HepG2 (cell line): ENCODE results near the gene KXD1. TPM values are rescaled to one million over a fixed set of nuclear protein-coding genes. Genes with fewer than 3 reads are reported as not detected.
A peak's percentile ranks its signal among the peaks of the same experiment; 100 is the strongest.

Experiments
- ARHGAP35 ChIP-seq: sonication (generic); formaldehyde crosslinking; IDR thresholded peaks from 2 replicates; pipeline ENCODE4 v1.9.0; 2022; ENCODE audit warnings: mild to moderate bottlenecking, inconsistent platforms, moderate library complexity, missing genetic modification reagents, borderline replicate concordance
- ARID4A ChIP-seq: sonication (generic); formaldehyde crosslinking; IDR thresholded peaks from 2 replicates; pipeline ENCODE4 v1.5.0; 2020; ENCODE audit warnings: mild to moderate bottlenecking, missing genetic modification reagents, borderline replicate concordance
- ARNT2 ChIP-seq: sonication (generic); formaldehyde crosslinking; IDR thresholded peaks from 2 replicates; pipeline ENCODE4 v1.8.0; 2022; ENCODE audit warnings: mild to moderate bottlenecking, low read depth, missing genetic modification reagents, moderate library complexity
- BCL3 ChIP-seq: sonication (generic); formaldehyde crosslinking; IDR thresholded peaks from 2 replicates; pipeline ENCODE4 v1.5.1; 2020; ENCODE audit warnings: mild to moderate bottlenecking, missing genetic modification reagents, moderate library complexity
- HIVEP1 ChIP-seq: sonication (generic); formaldehyde crosslinking; IDR thresholded peaks from 2 replicates; pipeline ENCODE4 v1.4.0; 2020; ENCODE audit warnings: mild to moderate bottlenecking, missing genetic modification reagents
- HNRNPUL1 ChIP-seq: fragments of 200-400 bp; formaldehyde crosslinking; IDR thresholded peaks from 2 replicates; pipeline ENCODE4 v1.6.1; 2017; ENCODE audit warnings: low read depth, mild to moderate bottlenecking, low read length, moderate library complexity
- MED13 ChIP-seq: sonication (generic); formaldehyde crosslinking; IDR thresholded peaks from 2 replicates; pipeline ENCODE4 v1.5.0; 2020; ENCODE audit warnings: missing genetic modification reagents
- MXD1 ChIP-seq: sonication (generic); formaldehyde crosslinking; IDR thresholded peaks from 2 replicates; pipeline ENCODE4 v1.4.0; 2020; ENCODE audit warnings: mild to moderate bottlenecking, missing genetic modification reagents
- NFKBIZ ChIP-seq: IDR thresholded peaks from 2 replicates; pipeline ENCODE4 v1.6.1; 2018; ENCODE audit warnings: missing genetic modification reagents, missing compliant biosample characterization
- RARA ChIP-seq: IDR thresholded peaks from 2 replicates; pipeline ENCODE4 v1.6.1; 2016; ENCODE audit warnings: missing genetic modification reagents, missing compliant biosample characterization
- RBAK ChIP-seq: sonication (generic); formaldehyde crosslinking; IDR thresholded peaks from 2 replicates; pipeline ENCODE4 v1.5.1; 2020; ENCODE audit warnings: mild to moderate bottlenecking, missing genetic modification reagents
- SCMH1 ChIP-seq: sonication (generic); formaldehyde crosslinking; IDR thresholded peaks from 2 replicates; pipeline ENCODE4 v1.9.0; 2021; ENCODE audit warnings: missing genetic modification reagents, mild to moderate bottlenecking, borderline replicate concordance
- SIN3B ChIP-seq: fragments of 150-350 bp; IDR thresholded peaks from 2 replicates; pipeline ENCODE4 v1.6.1; 2014; ENCODE audit warnings: low read length
- SIX4 ChIP-seq: sonication (generic); formaldehyde crosslinking; IDR thresholded peaks from 2 replicates; pipeline ENCODE4 v1.4.0; 2020; ENCODE audit warnings: missing genetic modification reagents
- SNRNP70 ChIP-seq: fragments of 200-400 bp; formaldehyde crosslinking; IDR thresholded peaks from 2 replicates; pipeline ENCODE4 v1.6.1; 2017; ENCODE audit warnings: mild to moderate bottlenecking, low read depth, low read length, moderate library complexity
- SYNCRIP ChIP-seq: fragments of 200-400 bp; formaldehyde crosslinking; IDR thresholded peaks from 2 replicates; pipeline ENCODE4 v1.6.1; 2018; ENCODE audit warnings: mild to moderate bottlenecking, low read depth, low read length; ENCODE audit not compliant: insufficient read depth
- TCF12 ChIP-seq, 2 experiments: fragments of 450-650 bp in 1 of 2; sonication (generic) in 1 of 2; formaldehyde crosslinking in 1 of 2; IDR thresholded peaks; 2 replicates each; pipeline versions ENCODE4 v1.6.1 to v1.8.0; 2017 to 2022; ENCODE audit warnings: antibody characterized with exemption in 1 of 2, mild to moderate bottlenecking in 1 of 2, missing genetic modification reagents in 1 of 2, moderate library complexity in 1 of 2
- ZBTB7B ChIP-seq: sonication (generic); formaldehyde crosslinking; IDR thresholded peaks from 2 replicates; pipeline ENCODE4 v1.4.0; 2020; ENCODE audit warnings: missing genetic modification reagents
- ZC3H13 ChIP-seq: sonication (generic); formaldehyde crosslinking; IDR thresholded peaks from 2 replicates; pipeline ENCODE4 v1.8.1; 2023; ENCODE audit warnings: mild to moderate bottlenecking, missing genetic modification reagents, moderate library complexity
- ZKSCAN8 ChIP-seq: IDR thresholded peaks from 2 replicates; pipeline ENCODE4 v1.6.1; 2016; ENCODE audit warnings: borderline replicate concordance, missing genetic modification reagents, missing compliant biosample characterization
- ZNF160 ChIP-seq: sonication (generic); formaldehyde crosslinking; IDR thresholded peaks from 2 replicates; pipeline ENCODE4 v1.8.0; 2022; ENCODE audit warnings: mild to moderate bottlenecking, inconsistent platforms, missing genetic modification reagents
- ZNF230 ChIP-seq: sonication (generic); formaldehyde crosslinking; IDR thresholded peaks from 2 replicates; pipeline ENCODE4 v1.4.0; 2020; ENCODE audit warnings: mild to moderate bottlenecking, missing genetic modification reagents
- ZNF564 ChIP-seq: sonication (generic); formaldehyde crosslinking; IDR thresholded peaks from 2 replicates; pipeline ENCODE4 v1.8.1; 2023; ENCODE audit warnings: mild to moderate bottlenecking, missing genetic modification reagents
- ZNF607 ChIP-seq: sonication (generic); formaldehyde crosslinking; IDR thresholded peaks from 2 replicates; pipeline ENCODE4 v1.5.1; 2020; ENCODE audit warnings: missing genetic modification reagents, mild to moderate bottlenecking, borderline replicate concordance
- ZNF629 ChIP-seq: sonication (generic); formaldehyde crosslinking; conservative IDR thresholded peaks from 2 replicates; pipeline ENCODE4 v1.5.0; 2020; ENCODE audit warnings: missing genetic modification reagents
- polyA plus RNA-seq, 8 experiments: library from polyadenylated mRNA; depleted of rRNA in 3 of 8; stranded (reverse) in 7 of 8; unstranded in 1 of 8; fragments of >200 nt; fragmentation: Illumina TruSeq in 4 of 8; extraction: Trizol in 4 of 8; gene quantifications; 2 replicates each; pipeline versions ENCODE4 v1.2.1 to v1.2.3, GENCODE V29; 2011 to 2016; ENCODE audit warnings: low read depth in 4 of 8, missing spikeins in 1 of 8, mixed read lengths in 1 of 8; ENCODE audit not compliant: insufficient read depth in 1 of 8
- total RNA-seq, 5 experiments: library from RNA; depleted of rRNA; stranded (reverse); fragments of >200 nt; fragmentation: Illumina TruSeq; extraction: Trizol; gene quantifications; 2 replicates each; pipeline ENCODE4 v1.2.3, GENCODE V29; 2016; ENCODE audit warnings: low read depth in 1 of 5

The KXD1 gene
- total and polyA plus RNA-seq, 2 of the 13 experiments (the other 11 are each of a cell fraction or from before 2014, with no cell fraction given) = 44.6 to 143 TPM

GRCh38 chr19:18557411-18558201 is at the start of gene KXD1 (continued):
- peak; percentile 94 for TF ChIP-seq ARID4A (CRISPR knock-in tag)
- TF ChIP-seq ZNF230 (CRISPR knock-in tag) = no peak
- no peak for TF ChIP-seq ZNF564 (CRISPR knock-in tag)
- TF ChIP-seq BCL3 (CRISPR knock-in tag) = peak; percentile 58
- TF ChIP-seq ARNT2 = peak; percentile 79
- no peak for TF ChIP-seq ZKSCAN8 (CRISPR knock-in tag)
- TF ChIP-seq ZNF607 (CRISPR knock-in tag) = peak; percentile 82
- TF ChIP-seq SYNCRIP = no peak
- TF ChIP-seq RARA (CRISPR knock-in tag) = no peak
- TF ChIP-seq HIVEP1 (CRISPR knock-in tag) = no peak
- TF ChIP-seq ZC3H13 (CRISPR knock-in tag) = no peak; the same call in 1 of the 2 replicates
- no peak for TF ChIP-seq MXD1 (CRISPR knock-in tag)
- no peak for TF ChIP-seq NFKBIZ (CRISPR knock-in tag)
- no peak for TF ChIP-seq SNRNP70
- TF ChIP-seq SCMH1 (CRISPR knock-in tag) = no peak
- peak; percentile 100 for TF ChIP-seq ZNF629 (CRISPR knock-in tag)
- TF ChIP-seq ZNF160 (CRISPR knock-in tag) = 0 out of 2 replicates have a peak, but pooled peaks have one; percentile 27
- TF ChIP-seq HNRNPUL1 = no peak
- TF ChIP-seq TCF12 (IDR thresholded peaks at IDR 0.05) = no peak
- 0 out of 2 replicates have a peak, but pooled peaks have one; percentile 32 for TF ChIP-seq TCF12 (CRISPR knock-in tag; IDR thresholded peaks at IDR 0.05)
- no peak for TF ChIP-seq SIX4 (CRISPR knock-in tag)
- peak; percentile 42; the same call in 1 of the 2 replicates for TF ChIP-seq ARHGAP35
- TF ChIP-seq SIN3B = no peak
- no peak for TF ChIP-seq RBAK (CRISPR knock-in tag)
- no peak for TF ChIP-seq ZBTB7B (CRISPR knock-in tag)
- TF ChIP-seq MED13 (CRISPR knock-in tag) = 0 out of 2 replicates have a peak, but pooled peaks have one; percentile 57
